Measurements from ENCODE around the gene SPON1. TPM values are rescaled to one million over a fixed set of nuclear protein-coding genes. Genes with fewer than 3 reads are reported as not detected.

SPON1 gene
- polyA plus RNA-seq, 1 donor, result 71.8 TPM

GRCh38 chr11:14230407-14230806, 267.9 kb downstream of the SPON1 start:
- DNase-seq, result no peak
- WGBS (ENCODE audit: insufficient coverage, low lambda C conversion rate), result 71% methylated on average over 1 of the region's 6 CpGs
- Histone ChIP-seq H3K27me3 (ENCODE audit: control insufficient read depth, insufficient read depth, low read length) (no peaks in the 10 kb centered on the region), H3K27ac (ENCODE audit: low read length) (no peak overlapping the region), H3K36me3 (ENCODE audit: control insufficient read depth, insufficient read depth, low read length) (no peaks in the 10 kb centered on the region), H3K4me1 (ENCODE audit: control insufficient read depth, insufficient read depth, low read length) (no peaks in the 10 kb centered on the region), H3K9me3 (ENCODE audit: control insufficient read depth, low read depth, low read length) (peaks cover 3% of the 10 kb centered on the region), H3K4me3 (ENCODE audit: low read length) (no peak overlapping the region)

GRCh38 chr11:14232652-14233051, 270.1 kb downstream of the SPON1 start:
- DNase-seq, result no peak
- Histone ChIP-seq H3K27me3 (ENCODE audit: control insufficient read depth, insufficient read depth, low read length) (no peaks in the 10 kb centered on the region), H3K4me3 (ENCODE audit: low read length) (no peak overlapping the region), H3K36me3 (ENCODE audit: control insufficient read depth, insufficient read depth, low read length) (no peaks in the 10 kb centered on the region), H3K4me1 (ENCODE audit: control insufficient read depth, insufficient read depth, low read length) (no peaks in the 10 kb centered on the region), H3K27ac (ENCODE audit: low read length) (no peak overlapping the region), H3K9me3 (ENCODE audit: control insufficient read depth, low read depth, low read length) (no peaks in the 10 kb centered on the region)
- no CpG with 5 or more reads among the region's 6 CpGs for WGBS (ENCODE audit: insufficient coverage, low lambda C conversion rate)

- 100% methylated on average over 1 of the region's 6 CpGs for WGBS (ENCODE audit: insufficient coverage, low lambda C conversion rate)
- Histone ChIP-seq H3K9me3 (ENCODE audit: control insufficient read depth, low read depth, low read length) (no peaks in the 10 kb centered on the region), H3K27me3 (ENCODE audit: control insufficient read depth, insufficient read depth, low read length) (no peaks in the 10 kb centered on the region), H3K27ac (ENCODE audit: low read length) (no peak overlapping the region), H3K4me3 (ENCODE audit: low read length) (no peak overlapping the region), H3K4me1 (ENCODE audit: control insufficient read depth, insufficient read depth, low read length) (no peaks in the 10 kb centered on the region), H3K36me3 (ENCODE audit: control insufficient read depth, insufficient read depth, low read length) (no peaks in the 10 kb centered on the region)
- DNase-seq, result no peak
These were observed 271.9 kb downstream of the SPON1 start for GRCh38 chr11:14234446-14234845.

GRCh38 chr11:14235701-14236100, 273.2 kb downstream of the SPON1 start:
- Histone ChIP-seq H3K4me3 (ENCODE audit: low read length) (no peak overlapping the region), H3K27ac (ENCODE audit: low read length) (no peak overlapping the region), H3K4me1 (ENCODE audit: control insufficient read depth, insufficient read depth, low read length) (no peaks in the 10 kb centered on the region), H3K9me3 (ENCODE audit: control insufficient read depth, low read depth, low read length) (no peaks in the 10 kb centered on the region), H3K36me3 (ENCODE audit: control insufficient read depth, insufficient read depth, low read length) (no peaks in the 10 kb centered on the region), H3K27me3 (ENCODE audit: control insufficient read depth, insufficient read depth, low read length) (no peaks in the 10 kb centered on the region)
- DNase-seq, result no peak
- WGBS (ENCODE audit: insufficient coverage, low lambda C conversion rate), result no CpG with 5 or more reads among the region's 1 CpG

GRCh38 chr11:14237444-14237961, 275.0 kb downstream of the SPON1 start:
- Histone ChIP-seq H3K4me3 (ENCODE audit: low read length) (no peak overlapping the region), H3K27me3 (ENCODE audit: control insufficient read depth, insufficient read depth, low read length) (no peaks in the 10 kb centered on the region), H3K27ac (ENCODE audit: low read length) (no peak overlapping the region), H3K36me3 (ENCODE audit: control insufficient read depth, insufficient read depth, low read length) (no peaks in the 10 kb centered on the region), H3K4me1 (ENCODE audit: control insufficient read depth, insufficient read depth, low read length) (no peaks in the 10 kb centered on the region), H3K9me3 (ENCODE audit: control insufficient read depth, low read depth, low read length) (no peaks in the 10 kb centered on the region)
- no peak for DNase-seq
- WGBS (ENCODE audit: insufficient coverage, low lambda C conversion rate), result 90% methylated on average over 2 of the region's 9 CpGs

GRCh38 chr11:14240221-14240620, 277.7 kb downstream of the SPON1 start:
- Histone ChIP-seq H3K36me3 (ENCODE audit: control insufficient read depth, insufficient read depth, low read length) (peaks cover 15% of the 10 kb centered on the region), H3K27ac (ENCODE audit: low read length) (no peak overlapping the region), H3K4me1 (ENCODE audit: control insufficient read depth, insufficient read depth, low read length) (no peaks in the 10 kb centered on the region), H3K9me3 (ENCODE audit: control insufficient read depth, low read depth, low read length) (no peaks in the 10 kb centered on the region), H3K4me3 (ENCODE audit: low read length) (no peak overlapping the region), H3K27me3 (ENCODE audit: control insufficient read depth, insufficient read depth, low read length) (no peaks in the 10 kb centered on the region)
- no peak for DNase-seq

GRCh38 chr11:14240951-14241350, 278.4 kb downstream of the SPON1 start:
- 80% methylated on average over 1 of the region's 4 CpGs for WGBS (ENCODE audit: insufficient coverage, low lambda C conversion rate)
- Histone ChIP-seq H3K4me3 (ENCODE audit: low read length) (no peak overlapping the region), H3K27ac (ENCODE audit: low read length) (no peak overlapping the region), H3K36me3 (ENCODE audit: control insufficient read depth, insufficient read depth, low read length) (peaks cover 15% of the 10 kb centered on the region), H3K9me3 (ENCODE audit: control insufficient read depth, low read depth, low read length) (no peaks in the 10 kb centered on the region), H3K27me3 (ENCODE audit: control insufficient read depth, insufficient read depth, low read length) (no peaks in the 10 kb centered on the region), H3K4me1 (ENCODE audit: control insufficient read depth, insufficient read depth, low read length) (no peaks in the 10 kb centered on the region)
- DNase-seq, result no peak

GRCh38 chr11:14242187-14242586, 279.7 kb downstream of the SPON1 start:
- Histone ChIP-seq H3K27me3 (ENCODE audit: control insufficient read depth, insufficient read depth, low read length) (no peaks in the 10 kb centered on the region), H3K9me3 (ENCODE audit: control insufficient read depth, low read depth, low read length) (no peaks in the 10 kb centered on the region), H3K4me3 (ENCODE audit: low read length) (no peak overlapping the region), H3K4me1 (ENCODE audit: control insufficient read depth, insufficient read depth, low read length) (no peaks in the 10 kb centered on the region), H3K36me3 (ENCODE audit: control insufficient read depth, insufficient read depth, low read length) (peaks cover 15% of the 10 kb centered on the region), H3K27ac (ENCODE audit: low read length) (no peak overlapping the region)
- DNase-seq, result no peak
- no CpG with 5 or more reads among the region's 4 CpGs for WGBS (ENCODE audit: insufficient coverage, low lambda C conversion rate)

GRCh38 chr11:14242733-14243132, 280.2 kb downstream of the SPON1 start:
- H3K9me3 ChIP-seq (ENCODE audit: control insufficient read depth, low read depth, low read length), result no peaks in the 10 kb centered on the region
- peaks cover 15% of the 10 kb centered on the region for H3K36me3 ChIP-seq (ENCODE audit: control insufficient read depth, insufficient read depth, low read length)
- no peaks in the 10 kb centered on the region for H3K4me1 ChIP-seq (ENCODE audit: control insufficient read depth, insufficient read depth, low read length)
- no peak overlapping the region for H3K4me3 ChIP-seq (ENCODE audit: low read length)
- no peaks in the 10 kb centered on the region for H3K27me3 ChIP-seq (ENCODE audit: control insufficient read depth, insufficient read depth, low read length)
- no peak for DNase-seq
- no peak overlapping the region for H3K27ac ChIP-seq (ENCODE audit: low read length)
- no CpG with 5 or more reads among the region's 4 CpGs for WGBS (ENCODE audit: insufficient coverage, low lambda C conversion rate)

GRCh38 chr11:14244926-14245325, 282.4 kb downstream of the SPON1 start:
- H3K27ac ChIP-seq (ENCODE audit: low read length), result no peak overlapping the region

GRCh38 chr11:14245444-14245843, 282.9 kb downstream of the SPON1 start:
- Histone ChIP-seq H3K9me3 (ENCODE audit: control insufficient read depth, low read depth, low read length) (no peaks in the 10 kb centered on the region), H3K27me3 (ENCODE audit: control insufficient read depth, insufficient read depth, low read length) (no peaks in the 10 kb centered on the region), H3K36me3 (ENCODE audit: control insufficient read depth, insufficient read depth, low read length) (peaks cover 15% of the 10 kb centered on the region), H3K4me3 (ENCODE audit: low read length) (no peak overlapping the region), H3K27ac (ENCODE audit: low read length) (no peak overlapping the region), H3K4me1 (ENCODE audit: control insufficient read depth, insufficient read depth, low read length) (no peaks in the 10 kb centered on the region)
- WGBS (ENCODE audit: insufficient coverage, low lambda C conversion rate), result no CpG with 5 or more reads among the region's 2 CpGs
- DNase-seq, result no peak

More at GRCh38 chr11:14244926-14245325, 282.4 kb downstream of the SPON1 start:
- Histone ChIP-seq H3K36me3 (ENCODE audit: control insufficient read depth, insufficient read depth, low read length) (peaks cover 15% of the 10 kb centered on the region), H3K27me3 (ENCODE audit: control insufficient read depth, insufficient read depth, low read length) (no peaks in the 10 kb centered on the region), H3K4me3 (ENCODE audit: low read length) (no peak overlapping the region), H3K9me3 (ENCODE audit: control insufficient read depth, low read depth, low read length) (no peaks in the 10 kb centered on the region), H3K4me1 (ENCODE audit: control insufficient read depth, insufficient read depth, low read length) (no peaks in the 10 kb centered on the region)
- WGBS (ENCODE audit: insufficient coverage, low lambda C conversion rate), result 77% methylated on average over 2 of the region's 8 CpGs
- no peak for DNase-seq
